ENCODE measurements around the gene DNAAF2. TPM values are rescaled to one million over a fixed set of nuclear protein-coding genes. Genes with fewer than 3 reads are reported as not detected.

The DNAAF2 gene
- total and polyA plus RNA-seq, 2 of the 8 experiments (the other 6 are each of a cell fraction or from before 2014, with no cell fraction given): 12.2 to 30.0 TPM

- Histone ChIP-seq H4K5ac (ENCODE audit: insufficient read length, low read depth, low read length) (peak within 1 kb of the TSS; percentile 96), H3K23ac (ENCODE audit: insufficient read length) (no peak within 1 kb of the TSS), H3K36me3 (ENCODE audit: control insufficient read depth in 2 of 4, insufficient read depth in 4 of 4, low read length in 3 of 4) (peaks cover 4 to 37% (median 7%) of the 10 kb centered on the region in 4 experiments; a peak in 7 of 8 replicates), H3K4me2 (ENCODE audit: insufficient read depth in 1 of 2, low read depth in 2 of 2, low read length in 2 of 2) (peak within 1 kb of the TSS; percentile 76 to 91), H2BK15ac (ENCODE audit: low read length) (no peak within 1 kb of the TSS), H3K9me3 (ENCODE audit: insufficient read depth in 2 of 2, low read depth in 1 of 2, low read length in 1 of 2) (no peaks in the 10 kb centered on the region), H3K27ac (ENCODE audit: low read depth, low read length) (peak within 1 kb of the TSS; percentile 95), H3K4ac (replicated peaks; ENCODE audit: insufficient read length, low read depth, low read length) (peak within 1 kb of the TSS; percentile 89), H3K14ac (ENCODE audit: insufficient read length) (no peak within 1 kb of the TSS), H2AK5ac (ENCODE audit: low read depth, low read length) (no peak within 1 kb of the TSS), H4K20me1 (replicated peaks in 1 of 2; ENCODE audit: control insufficient read depth in 1 of 2, insufficient read depth in 2 of 2, low read length in 2 of 2) (peaks cover 5 to 6% of the 10 kb centered on the region in 2 experiments), H2BK20ac (ENCODE audit: low read length) (no peak within 1 kb of the TSS), H3K23me2 (ENCODE audit: low read depth, low read length) (peaks cover 10% of the 10 kb centered on the region), H3K27me3 (replicated peaks in 1 of 4; ENCODE audit: control insufficient read depth in 3 of 4, extremely low read depth in 1 of 4, insufficient read depth in 3 of 4, low read length in 3 of 4) (no peaks in the 10 kb centered on the region), H3K56ac (replicated peaks; ENCODE audit: insufficient read length, low read depth, low read length) (peak within 1 kb of the TSS; percentile 93), H3K79me2 (ENCODE audit: control insufficient read depth in 1 of 2, insufficient read depth in 2 of 2, low read length in 2 of 2) (peaks cover 5 to 48% of the 10 kb centered on the region in 2 experiments; a peak in 3 of 4 replicates), H2BK12ac (ENCODE audit: low read depth, low read length) (peak within 1 kb of the TSS; percentile 62; the same call in 1 of the 2 replicates), H3K79me1 (ENCODE audit: low read depth, low read length) (no peaks in the 10 kb centered on the region), H2AFZ (ENCODE audit: low read length) (0 out of 2 replicates have a peak within 1 kb of the TSS, but pooled peaks have one; percentile 31), H4K91ac (replicated peaks; ENCODE audit: insufficient read length, low read length) (peak within 1 kb of the TSS; percentile 78), H3K4me3 (ENCODE audit: extremely low read depth in 1 of 4, insufficient read depth in 2 of 4, low read depth in 3 of 4, low read length in 4 of 4) (peak within 1 kb of the TSS; percentile 80 to 99 (median 94)), H3K18ac (ENCODE audit: extremely low read depth, low read length) (peak within 1 kb of the TSS; percentile 99), H3K4me1 (replicated peaks in 1 of 4; ENCODE audit: control insufficient read depth in 3 of 4, insufficient read depth in 4 of 4, low read length in 3 of 4) (peaks cover 1 to 9% (median 3%) of the 10 kb centered on the region in 4 experiments; a peak in 3 of 7 replicates), H2BK5ac (ENCODE audit: low read depth, low read length) (peak within 1 kb of the TSS; percentile 94), H2BK120ac (replicated peaks; ENCODE audit: low read depth, low read length) (no peak within 1 kb of the TSS), H4K8ac (ENCODE audit: extremely low read depth, insufficient read depth, low read length) (peak within 1 kb of the TSS; percentile 98; the same call in 1 of the 2 replicates), H3K9ac (replicated peaks in 1 of 4; ENCODE audit: extremely low read depth in 1 of 4, low read depth in 3 of 4, low read length in 3 of 4) (peak within 1 kb of the TSS; percentile 85 to 98 (median 94))
- POLR2A ChIA-PET (ENCODE audit: partially characterized antibody): interaction anchor here (0.6 to 3.9 kb wide), 25 partner anchors 9 to 237 kb away, joined by 3 to 53 read pairs (median 7); partner anchors contain the start of genes DNAAF2, KLHDC2, LRR1 and POLE2
- 1% methylated on average over 69 of the region's 85 CpGs; no CpG with 5 or more reads in 1 of the 2 experiments for WGBS, 2 experiments (ENCODE audit: extremely low coverage in 1 of 2, insufficient coverage in 1 of 2, insufficient read length in 1 of 2, insufficient replicate concordance in 2 of 2, low coverage in 1 of 2, low lambda C conversion rate in 2 of 2, missing lambda C conversion rate in 1 of 2)
- no peak for FAIRE-seq
- DNase-seq (ENCODE audit: low read depth in 1 of 2, low spot score in 2 of 2): peak; percentile 92 to 97
- CTCF ChIA-PET (ENCODE audit: partially characterized antibody): interaction anchor here (0.6 to 2.4 kb wide), 6 partner anchors 10 to 159 kb away, joined by 3 to 15 read pairs (median 3); partner anchors contain the start of gene DNAAF2
- TF ChIP-seq TAF1 (IDR thresholded peaks at IDR 0.05; ENCODE audit: low read depth, low read length): peak; percentile 96
- peak; percentile 83 for TF ChIP-seq PHF8 (conservative IDR thresholded peaks at IDR 0.05; ENCODE audit: low read depth, low read length)
- TF ChIP-seq, protein P1, sequence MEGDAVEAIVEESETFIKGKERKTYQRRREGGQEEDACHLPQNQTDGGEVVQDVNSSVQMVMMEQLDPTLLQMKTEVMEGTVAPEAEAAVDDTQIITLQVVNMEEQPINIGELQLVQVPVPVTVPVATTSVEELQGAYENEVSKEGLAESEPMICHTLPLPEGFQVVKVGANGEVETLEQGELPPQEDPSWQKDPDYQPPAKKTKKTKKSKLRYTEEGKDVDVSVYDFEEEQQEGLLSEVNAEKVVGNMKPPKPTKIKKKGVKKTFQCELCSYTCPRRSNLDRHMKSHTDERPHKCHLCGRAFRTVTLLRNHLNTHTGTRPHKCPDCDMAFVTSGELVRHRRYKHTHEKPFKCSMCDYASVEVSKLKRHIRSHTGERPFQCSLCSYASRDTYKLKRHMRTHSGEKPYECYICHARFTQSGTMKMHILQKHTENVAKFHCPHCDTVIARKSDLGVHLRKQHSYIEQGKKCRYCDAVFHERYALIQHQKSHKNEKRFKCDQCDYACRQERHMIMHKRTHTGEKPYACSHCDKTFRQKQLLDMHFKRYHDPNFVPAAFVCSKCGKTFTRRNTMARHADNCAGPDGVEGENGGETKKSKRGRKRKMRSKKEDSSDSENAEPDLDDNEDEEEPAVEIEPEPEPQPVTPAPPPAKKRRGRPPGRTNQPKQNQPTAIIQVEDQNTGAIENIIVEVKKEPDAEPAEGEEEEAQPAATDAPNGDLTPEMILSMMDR (IDR thresholded peaks at IDR 0.05; ENCODE audit: control extremely low read depth in 1 of 3, insufficient read depth in 1 of 3, low read depth in 1 of 3, low read length in 3 of 3): peak in 1 of 3 experiments; percentile 7; a peak in 1 of 4 replicates
- peak; percentile 71 for TF ChIP-seq SP2 (IDR thresholded peaks at IDR 0.05; ENCODE audit: low read length)
- TF ChIP-seq SP1 (IDR thresholded peaks at IDR 0.05; ENCODE audit: low read depth, low read length): peak; percentile 94
- TF ChIP-seq RXRA (IDR thresholded peaks at IDR 0.05; ENCODE audit: insufficient read depth, low read depth, low read length): no peak
- TF ChIP-seq EGR1 (IDR thresholded peaks at IDR 0.05; ENCODE audit: borderline replicate concordance, low read depth, low read length): no peak
- no peak for TF ChIP-seq CBX8 (IDR thresholded peaks at IDR 0.05; ENCODE audit: borderline replicate concordance, low read depth, low read length)
Observed at GRCh38 chr14:49620182-49621113, 14.6 kb downstream of the DNAAF2 start, which contains the start of the genes MGAT2 and RPL36AL. Gene MGAT2 (plus strand): TSS chr14:49620799. CDS start chr14:49621269, 470 bp downstream. Gene RPL36AL (minus strand): TSS chr14:49620626. CDS start chr14:49619104, 1,522 bp downstream.

All from H1 (cell line).